H54 (cell line): Measurements from ENCODE around the gene LHPP.

Experiments
- DNase-seq: peaks from one replicate; pipeline ENCODE4 v3.0.0; 2011; ENCODE audit warnings: low spot score, mixed read lengths; ENCODE audit not compliant: insufficient read length
- FAIRE-seq: peaks from 3 replicates; lab custom pipeline; 2011; peaks lifted over from hg19 to GRCh38; lab: Jason Lieb, UNC
- POLR2A ChIP-seq: IDR thresholded peaks from 2 replicates; pipeline ENCODE4 v1.6.1; 2011; ENCODE audit warnings: low read depth, mild to moderate bottlenecking, low read length

LHPP gene

GRCh38 chr10:124557648-124558338, 96.2 kb downstream of the LHPP start:
- FAIRE-seq = no peak
- no peak for TF ChIP-seq POLR2A
- DNase-seq = no peak

DNA sequence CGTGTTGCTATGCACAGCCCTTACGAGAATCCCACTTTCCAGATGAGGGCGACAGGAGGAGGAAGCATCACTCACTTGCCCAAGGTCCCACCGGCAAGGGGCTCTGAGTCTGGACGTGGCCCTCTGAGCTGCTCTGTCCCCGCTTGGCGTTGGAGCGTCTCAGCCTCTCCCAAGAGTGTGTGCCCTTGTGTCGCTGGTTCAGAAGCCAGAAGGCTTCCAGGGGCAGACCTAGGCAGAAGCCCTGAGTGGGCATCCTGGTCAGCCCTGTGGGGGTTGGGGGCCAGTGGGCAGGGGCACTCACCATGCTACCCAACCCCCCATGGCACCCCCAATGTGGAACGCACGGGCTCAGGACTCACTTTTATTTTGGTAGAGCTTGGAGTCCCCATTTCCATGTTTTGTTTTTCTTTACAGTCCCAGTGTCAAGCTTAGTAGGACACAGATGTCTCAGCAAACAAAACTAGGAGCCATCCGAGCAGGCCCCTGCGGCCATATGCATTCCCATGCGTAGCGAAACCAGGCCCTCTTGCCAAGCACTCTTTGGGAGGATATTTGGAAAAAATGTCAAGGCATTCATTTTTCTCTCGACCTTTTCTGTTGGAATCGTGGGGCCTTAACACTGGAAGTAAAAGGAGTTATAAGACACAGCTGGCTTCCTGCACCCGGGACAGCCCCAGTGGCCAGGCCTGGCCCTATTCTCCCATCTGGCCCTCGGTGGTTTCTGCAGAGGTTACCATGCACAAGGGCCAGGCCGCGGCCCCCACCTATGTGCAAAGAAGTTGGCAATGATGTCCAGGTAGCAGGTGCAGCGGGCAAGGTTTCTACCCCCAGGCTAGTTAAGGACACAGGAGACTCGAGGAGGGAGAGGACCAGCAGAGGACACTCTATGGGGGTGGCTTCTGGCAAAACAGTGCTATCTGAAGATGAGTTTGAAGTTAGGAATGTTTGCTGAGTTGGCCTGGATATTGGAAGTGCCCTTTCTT, 97.0 kb downstream of the LHPP start:
- DNase-seq (no peak), FAIRE-seq (no peak)
- no peak for TF ChIP-seq POLR2A

GRCh38 chr10:124559372-124560132, 97.9 kb downstream of the LHPP start:
- FAIRE-seq (no peak), DNase-seq (no peak)
- no peak for TF ChIP-seq POLR2A

DNA sequence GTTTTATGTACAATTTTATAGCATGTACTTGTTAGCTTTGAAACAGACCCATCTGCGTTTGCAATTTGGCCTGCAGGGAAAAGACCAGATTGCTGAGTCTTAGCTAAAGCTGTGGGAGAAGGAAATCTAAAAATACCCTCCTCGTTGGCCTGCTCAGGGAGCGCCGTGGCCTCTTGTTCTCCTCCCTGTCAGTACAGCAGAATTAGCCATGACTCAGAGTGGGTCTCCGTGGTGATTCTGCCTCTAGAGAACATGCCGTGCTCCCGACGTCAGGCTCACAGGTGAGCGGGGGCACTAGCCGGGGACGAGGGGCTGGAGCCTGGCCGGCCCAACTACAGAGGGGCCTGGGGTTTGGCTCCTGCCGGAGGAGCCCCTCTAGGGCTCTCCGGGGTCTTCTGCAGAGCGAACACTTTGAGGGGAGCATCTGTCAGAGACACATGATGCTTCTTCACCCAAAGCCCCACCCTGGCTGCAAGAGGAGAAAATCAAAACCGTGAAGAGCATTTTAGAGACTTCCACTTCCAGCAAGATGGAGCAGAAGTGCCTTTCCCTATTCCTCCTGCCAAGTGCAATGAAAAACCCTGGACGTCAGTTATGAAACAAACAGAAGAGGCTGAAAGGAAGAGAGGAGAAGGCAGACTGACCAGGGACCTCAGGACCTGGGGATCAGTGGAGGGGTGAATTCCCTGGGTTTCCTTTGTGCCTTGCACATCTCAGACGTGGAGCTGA, 98.9 kb downstream of the LHPP start:
- no peak for DNase-seq
- FAIRE-seq = no peak
- no peak for TF ChIP-seq POLR2A

GRCh38 chr10:124561206-124561605, 99.6 kb downstream of the LHPP start:
- no peak for FAIRE-seq
- DNase-seq = no peak
- no peak for TF ChIP-seq POLR2A

GRCh38 chr10:124562425-124563060, 100.9 kb downstream of the LHPP start:
- FAIRE-seq (no peak), DNase-seq (no peak)
- TF ChIP-seq POLR2A = no peak

DNA sequence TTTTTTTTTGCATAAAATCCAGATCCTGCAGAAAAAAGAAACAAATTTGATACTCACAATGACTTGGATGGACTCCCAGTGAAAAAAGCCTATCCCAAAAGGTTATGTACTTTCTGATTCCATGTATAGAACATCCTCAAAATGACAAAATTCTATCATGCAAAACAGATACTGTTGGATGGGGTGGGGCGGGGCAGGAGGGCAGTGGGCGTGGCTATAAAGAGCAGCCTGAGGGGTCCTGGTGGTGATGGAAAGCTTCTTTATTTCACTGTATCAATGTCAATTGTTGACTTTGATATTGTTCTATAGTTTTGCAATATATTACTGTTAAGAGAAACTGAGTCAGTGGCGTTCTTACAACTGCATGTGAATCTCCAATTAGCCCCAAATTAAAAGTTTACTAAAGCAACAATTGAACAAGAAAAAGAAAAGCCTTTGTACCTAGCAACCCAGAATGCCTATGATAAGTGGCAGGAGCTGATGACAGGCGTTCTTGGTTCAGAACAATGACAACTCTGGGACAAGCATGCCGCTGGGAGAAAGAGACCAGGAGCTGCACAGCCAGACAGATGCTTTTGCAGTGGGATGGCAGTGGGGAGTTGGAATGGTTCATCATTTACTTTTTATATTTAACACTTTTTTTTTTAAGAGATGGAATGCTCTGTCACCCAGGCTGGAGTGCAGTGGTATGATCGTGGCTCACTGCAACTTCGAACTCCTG, 101.9 kb downstream of the LHPP start:
- FAIRE-seq (no peak), DNase-seq (no peak)
- TF ChIP-seq POLR2A = no peak

GRCh38 chr10:124564881-124565280, 103.3 kb downstream of the LHPP start:
- no peak for TF ChIP-seq POLR2A
- no peak for DNase-seq
- FAIRE-seq = no peak

DNA sequence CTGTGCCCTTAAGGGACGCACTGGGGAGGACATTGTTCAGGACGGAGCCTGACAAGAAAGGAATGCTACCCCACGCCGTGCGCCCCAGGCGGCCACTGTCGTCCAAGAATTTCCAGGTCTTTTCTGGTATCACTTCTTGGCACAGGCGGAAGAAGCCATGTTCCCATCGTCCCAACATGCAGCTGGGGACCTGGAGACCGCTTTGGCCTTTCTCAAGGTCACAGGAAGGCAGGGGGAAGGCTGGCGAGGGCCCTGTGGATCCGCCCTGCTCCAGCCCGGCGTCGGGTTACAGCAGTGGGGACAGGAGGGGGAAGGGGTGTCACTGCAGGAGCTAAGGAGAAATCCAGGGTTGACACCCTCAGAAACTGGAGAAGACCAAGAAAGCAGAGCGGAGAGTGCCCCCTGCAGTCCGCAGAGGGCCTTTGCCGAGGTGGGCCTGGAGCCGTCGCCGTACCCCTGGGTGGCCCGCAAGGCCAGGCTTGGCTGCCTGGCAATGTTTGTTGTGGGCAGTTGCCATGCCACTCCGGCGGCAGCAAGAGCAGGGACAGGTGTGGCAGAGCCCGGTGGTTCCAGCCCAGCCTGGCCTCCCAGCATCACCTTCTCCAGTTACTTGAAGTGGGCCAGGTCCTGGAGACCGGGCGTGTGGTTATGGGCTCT, 104.1 kb downstream of the LHPP start:
- TF ChIP-seq POLR2A = no peak
- FAIRE-seq = no peak

GRCh38 chr10:124566222-124566888, 104.7 kb downstream of the LHPP start:
- no peak for TF ChIP-seq POLR2A
- FAIRE-seq = no peak
- no peak for DNase-seq

More for the DNA sequence above, 104.1 kb downstream of the LHPP start:
- DNase-seq = no peak

GRCh38 chr10:124566981-124567835, 105.6 kb downstream of the LHPP start:
- FAIRE-seq (no peak), DNase-seq (no peak)
- TF ChIP-seq POLR2A = no peak
